ENCODE measurements around the gene SMAD1.

Gene SMAD1

DNA sequence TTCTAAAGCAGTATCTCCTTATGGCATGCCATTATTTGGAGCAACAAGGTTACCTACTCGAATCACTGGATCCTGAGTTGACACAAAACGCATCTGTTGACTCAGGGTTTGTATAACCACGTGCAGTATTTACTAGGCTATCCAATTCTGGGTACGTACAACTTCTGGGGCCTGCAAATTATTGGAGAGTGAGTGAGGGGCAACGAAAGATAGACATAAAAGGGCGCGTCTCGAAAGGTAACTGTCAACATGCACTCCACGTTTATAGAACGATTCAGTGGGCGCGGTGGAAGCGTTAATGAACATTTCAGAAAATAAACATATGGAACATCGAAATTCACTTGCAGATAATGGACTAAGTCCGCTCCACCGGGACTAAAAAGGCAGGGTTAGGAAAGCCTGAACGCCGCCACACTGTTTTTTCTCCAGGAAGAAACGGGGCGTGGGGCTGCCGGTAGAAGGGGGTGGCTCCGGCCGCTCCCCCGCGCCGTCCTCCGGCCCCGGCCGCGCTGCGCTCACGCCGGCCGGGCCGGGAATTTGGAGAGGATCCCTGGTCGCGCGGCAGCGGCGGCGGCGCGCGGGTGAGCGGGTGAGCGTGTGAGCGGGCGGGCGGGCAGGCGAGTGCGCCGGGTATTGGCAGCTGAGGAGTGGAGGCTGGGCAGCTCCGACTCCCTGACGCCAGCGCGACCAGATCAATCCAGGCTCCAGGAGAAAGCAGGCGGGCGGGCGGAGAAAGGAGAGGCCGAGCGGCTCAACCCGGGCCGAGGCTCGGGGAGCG, at the start of gene SMAD1:
SMAD1 (plus strand) TSS at position 690 of the 778 bp plus-strand sequence. CDS start 32,761 bp downstream, outside the sequence.
- DNase-seq (ENCODE audit: low read depth in 3 of 3) = peak in 2 of 3 experiments; percentile 8 to 48

DNA sequence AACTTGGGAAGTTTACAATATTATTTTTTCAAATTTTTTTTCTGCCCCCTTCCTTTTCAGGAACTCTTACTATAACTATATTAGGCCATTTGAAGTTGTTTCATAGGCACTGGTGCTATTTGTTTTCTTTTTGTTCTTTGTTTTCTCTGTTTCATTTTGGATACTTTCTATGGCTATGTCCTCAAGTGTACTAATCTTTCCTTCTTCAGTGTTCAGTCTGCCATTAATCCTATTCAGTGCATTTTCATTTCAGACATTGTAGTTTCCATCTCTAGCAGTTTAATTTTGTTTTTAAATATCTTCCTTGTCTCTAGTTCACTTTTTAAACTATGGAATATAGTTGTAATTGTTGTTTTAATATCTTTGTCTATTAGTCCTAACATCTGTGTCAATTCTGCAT, 48.0 kb upstream of the SMAD1 start:
- DNase-seq (ENCODE audit: low read depth in 3 of 3) = no peak

DNA sequence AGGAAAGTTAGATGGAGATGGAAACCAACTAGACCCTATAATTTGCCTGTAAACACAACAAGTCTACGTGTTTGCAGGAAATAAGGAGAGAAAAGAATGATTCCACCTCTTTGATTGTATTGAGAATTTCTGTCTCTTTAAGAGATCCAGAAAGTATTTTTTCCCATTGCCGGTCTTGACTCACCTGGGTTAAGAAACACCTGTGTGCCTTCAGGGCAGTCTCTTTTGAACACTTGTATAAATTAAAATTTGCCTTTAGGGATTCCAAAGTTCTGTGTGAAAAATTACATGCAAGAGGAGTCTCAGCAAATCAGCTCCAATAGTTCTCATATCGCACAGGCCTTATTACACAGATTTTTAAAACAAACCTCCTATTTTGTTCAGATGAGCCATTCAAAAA, 46.0 kb upstream of the SMAD1 start:
- DNase-seq (ENCODE audit: low read depth in 3 of 3) = no peak

DNA sequence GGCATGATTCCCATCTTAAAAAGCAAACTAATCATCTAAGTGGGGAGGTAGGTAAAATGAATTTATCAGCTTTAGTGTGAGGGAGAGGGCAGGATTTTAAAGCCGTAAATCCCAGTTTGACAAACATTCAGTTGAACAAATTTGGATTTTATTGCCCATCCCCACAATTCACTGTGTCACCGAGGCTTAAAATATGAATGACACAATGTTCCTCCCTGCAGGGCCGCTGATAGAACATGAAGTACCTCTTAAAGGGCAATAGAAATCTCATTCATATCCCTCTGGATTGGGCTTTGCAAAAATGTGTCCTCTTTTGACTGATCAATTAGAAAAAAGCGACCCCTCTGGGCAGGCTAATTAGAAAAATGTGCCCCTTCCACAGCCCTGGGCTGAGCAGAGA, 45.5 kb upstream of the SMAD1 start:
- no peak for DNase-seq (ENCODE audit: low read depth in 3 of 3)

DNA sequence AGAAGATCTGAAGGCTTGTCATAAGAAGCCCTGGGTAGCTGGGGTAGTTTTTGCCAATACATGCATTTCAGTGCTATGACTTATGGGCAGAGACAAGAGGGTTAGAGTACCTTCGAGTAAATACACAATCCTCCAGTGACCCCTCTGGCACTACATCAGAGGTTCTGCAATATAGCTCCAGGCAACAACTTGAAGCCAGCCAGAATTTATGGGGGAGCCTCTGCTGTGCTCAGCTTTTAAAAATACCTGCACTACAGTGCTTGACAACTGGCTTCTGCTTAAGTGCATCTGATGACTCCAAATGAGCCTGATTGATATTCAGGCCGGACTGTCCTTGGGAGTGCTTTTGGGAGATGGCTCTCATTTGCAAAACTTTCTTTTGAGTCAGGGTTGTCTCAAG, 44.9 kb upstream of the SMAD1 start:
- no peak for DNase-seq (ENCODE audit: low read depth in 3 of 3)

DNA sequence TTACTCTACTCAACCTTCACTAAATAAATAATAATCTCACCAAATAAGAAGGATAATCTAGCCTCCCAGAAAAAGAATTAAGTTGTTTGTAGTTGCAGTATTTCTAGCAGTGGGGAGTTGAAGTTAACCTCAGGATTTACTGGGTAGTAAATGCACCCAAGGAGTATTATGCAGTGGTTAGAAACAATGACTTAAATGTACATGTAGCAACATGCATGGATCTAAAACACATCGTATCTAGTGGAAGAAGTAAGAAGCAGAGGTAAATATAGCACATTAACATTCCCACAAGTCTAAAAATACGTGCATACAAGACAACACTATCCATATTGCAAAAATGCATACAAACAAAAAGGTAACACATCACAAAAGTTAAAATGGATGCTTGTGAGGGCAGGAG, 44.2 kb upstream of the SMAD1 start:
- no peak for DNase-seq (ENCODE audit: low read depth in 3 of 3)

DNA sequence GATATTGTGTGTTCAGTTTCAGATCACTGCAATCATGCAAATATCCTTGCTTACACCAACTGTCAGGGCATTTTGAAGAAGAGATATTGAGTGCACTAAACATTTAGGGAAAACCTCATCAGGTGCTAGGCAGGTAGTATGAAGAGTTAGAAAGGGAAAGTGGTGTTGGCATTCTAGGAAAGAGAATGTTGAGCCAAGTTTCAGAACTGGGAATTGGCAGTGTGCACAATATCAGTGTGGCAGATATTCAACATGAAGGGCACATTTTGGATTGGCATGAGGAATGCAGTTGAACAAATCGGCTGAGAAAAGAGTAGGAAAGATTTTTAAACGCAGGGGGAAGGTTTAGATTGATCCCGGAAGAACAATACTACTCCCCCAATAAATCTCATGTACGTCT, 43.4 kb upstream of the SMAD1 start:
- DNase-seq (ENCODE audit: low read depth in 3 of 3) = no peak

DNA sequence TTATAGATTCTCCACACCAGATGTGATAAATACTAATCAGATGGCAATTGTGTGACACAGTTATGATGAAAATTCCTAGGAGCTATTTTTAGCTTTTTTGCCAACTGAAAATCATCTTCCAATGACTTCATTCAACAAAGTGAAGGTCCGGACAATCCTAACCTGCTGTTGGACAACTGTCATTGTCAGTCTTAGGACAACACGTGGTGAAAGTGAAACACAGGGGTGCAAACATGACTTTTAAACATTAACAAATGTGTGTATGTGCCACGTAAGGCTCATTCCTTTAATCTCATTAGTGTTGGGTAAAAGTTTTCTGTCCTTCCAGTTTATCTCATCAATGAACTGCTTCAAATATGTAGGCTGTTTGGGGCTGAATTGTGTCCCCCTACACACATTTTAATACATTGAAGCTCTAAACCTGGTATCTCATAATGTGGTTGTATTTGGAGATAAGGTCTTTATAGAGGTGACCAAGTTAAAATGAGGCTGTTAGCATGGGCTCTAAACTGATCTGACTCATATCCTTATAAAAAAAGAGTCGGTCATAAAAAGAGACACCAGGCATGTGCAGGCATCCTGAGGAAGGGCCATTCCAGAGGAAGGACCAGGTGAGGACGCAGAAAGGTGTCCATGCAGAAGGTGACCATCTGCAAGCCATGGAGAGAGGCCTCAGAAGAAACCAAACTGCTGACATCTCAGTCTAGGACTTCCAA, 41.2 kb upstream of the SMAD1 start:
- DNase-seq (ENCODE audit: low read depth in 3 of 3) = no peak

DNA sequence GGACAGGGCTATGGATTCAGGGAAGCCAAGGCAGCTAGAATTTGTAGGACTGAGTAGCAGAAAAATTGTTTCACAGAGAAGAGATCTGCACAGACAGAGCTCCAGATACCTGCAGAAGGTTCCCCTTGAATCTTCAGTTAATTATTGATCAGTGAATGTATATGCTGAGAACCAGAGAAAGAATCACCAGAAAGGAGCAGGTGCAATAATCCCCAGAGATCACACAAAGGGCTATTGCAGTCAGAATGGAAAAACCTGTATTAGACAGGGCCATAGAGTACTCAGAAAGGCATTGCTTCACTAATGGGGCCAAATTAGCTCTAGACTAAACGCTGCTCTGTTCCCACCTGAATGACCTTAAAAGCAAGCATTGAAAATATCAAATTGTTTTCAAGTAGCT, 35.5 kb upstream of the SMAD1 start:
- no peak for DNase-seq (ENCODE audit: low read depth in 3 of 3)

DNA sequence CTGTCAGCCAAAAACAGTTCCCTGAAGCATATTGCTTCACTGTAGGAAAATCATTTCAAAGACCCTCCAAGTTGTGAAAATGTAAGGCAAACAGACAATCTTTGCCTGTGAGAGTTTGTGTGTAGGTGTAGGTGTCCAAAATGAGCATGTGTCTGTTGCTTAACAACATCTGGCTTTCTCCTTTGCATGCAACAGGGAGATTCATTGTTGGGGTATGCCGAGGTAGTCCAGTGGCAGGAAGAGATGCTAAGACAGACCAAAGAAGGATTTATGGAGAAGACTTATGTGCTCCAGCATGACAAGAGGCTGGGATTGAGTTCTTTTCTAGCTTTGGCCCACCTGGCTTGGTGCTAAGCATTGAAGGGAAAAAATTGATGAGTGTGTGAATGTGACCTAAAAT, 29.8 kb upstream of the SMAD1 start:
- no peak for DNase-seq (ENCODE audit: low read depth in 3 of 3)

DNA sequence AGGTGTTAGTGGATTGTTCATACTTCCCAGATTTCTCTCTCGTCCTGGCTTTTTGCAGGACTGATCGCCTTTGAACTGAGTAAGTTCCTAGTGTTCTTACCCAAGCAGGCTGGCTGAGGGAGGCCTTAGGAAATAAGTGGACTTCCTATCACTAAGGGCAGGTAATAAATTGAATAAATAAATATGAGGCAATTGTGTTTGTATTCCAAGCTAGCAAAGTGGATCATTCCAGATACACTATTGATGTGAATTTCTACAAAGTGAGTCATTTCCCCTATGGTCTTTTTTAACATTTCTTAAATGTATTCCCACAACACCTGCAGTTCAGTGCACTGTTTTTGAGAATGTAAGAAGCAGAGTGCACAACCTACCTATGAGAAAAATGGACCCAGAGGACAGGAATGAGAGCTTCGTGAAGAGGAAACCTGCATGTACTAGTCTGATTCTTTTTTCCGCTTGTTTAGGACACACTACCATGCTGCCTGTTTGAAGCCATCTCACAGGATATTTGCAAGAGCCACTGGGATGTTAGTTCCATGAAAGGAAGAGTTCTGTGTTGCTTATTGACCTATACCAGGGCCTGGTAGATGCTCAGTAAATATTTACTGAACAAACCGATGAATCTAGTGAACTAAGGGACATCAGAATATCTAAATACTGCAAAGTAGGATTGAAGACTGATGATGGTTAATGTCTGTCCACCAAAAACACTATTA, 29.0 kb upstream of the SMAD1 start:
- no peak for DNase-seq (ENCODE audit: low read depth in 3 of 3)

DNA sequence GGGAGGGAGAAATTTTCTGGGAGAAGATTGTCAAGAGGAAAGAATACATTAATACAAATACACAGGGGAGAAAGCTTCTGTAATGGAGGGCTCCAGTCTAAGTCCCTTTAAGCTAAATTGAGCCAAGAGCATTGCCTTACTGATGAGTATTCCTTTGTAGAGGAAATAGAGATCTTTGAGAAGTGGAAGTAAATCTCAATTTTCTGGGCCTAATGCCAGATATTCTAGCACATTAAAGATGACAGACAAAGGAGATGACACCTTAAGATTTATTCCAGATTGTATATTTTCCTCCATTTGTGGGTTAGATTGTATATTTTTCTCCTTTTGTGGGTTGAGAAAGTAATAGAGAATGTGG, 28.5 kb upstream of the SMAD1 start:
- no peak for DNase-seq (ENCODE audit: low read depth in 3 of 3)

DNA sequence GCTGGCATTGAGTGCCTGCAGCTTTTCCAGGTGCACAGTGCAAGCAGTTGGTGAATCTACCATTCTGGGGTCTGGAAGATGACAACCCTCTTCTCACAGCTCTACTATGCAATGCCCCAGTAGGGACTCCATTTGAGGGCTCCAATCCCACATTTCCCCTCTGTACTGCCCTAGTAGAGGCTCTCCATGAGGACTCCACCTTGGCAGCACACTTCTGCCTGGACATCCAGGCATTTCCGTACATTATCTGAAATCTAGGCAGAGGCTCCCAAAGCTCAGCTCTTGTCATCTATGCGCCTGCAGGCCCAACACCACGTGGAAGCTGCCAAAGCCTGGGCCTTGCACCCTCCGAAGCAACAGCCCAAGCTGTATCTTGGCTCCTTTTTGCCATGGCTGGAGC, 8.4 kb upstream of the SMAD1 start:
- DNase-seq (ENCODE audit: low read depth in 3 of 3) = no peak

DNA sequence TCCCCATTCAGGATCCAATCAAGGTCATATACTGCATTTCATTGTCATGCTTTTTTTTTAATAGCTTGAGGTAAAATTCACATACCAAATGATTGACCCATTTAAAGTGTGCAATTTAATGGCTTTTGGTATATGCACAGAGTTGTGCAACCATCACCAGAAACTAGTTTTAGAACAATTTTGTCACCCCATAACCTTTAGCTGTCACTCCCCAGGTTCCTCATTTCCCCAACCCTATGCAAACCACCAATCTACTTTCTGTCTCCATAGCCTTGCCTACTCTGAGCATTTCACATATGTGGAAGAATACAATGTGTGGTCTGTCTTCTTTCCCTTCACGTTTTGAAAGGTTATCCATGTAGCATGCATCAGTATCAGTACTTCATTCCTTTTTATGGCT, 1.4 kb upstream of the SMAD1 start:
- no peak for DNase-seq (ENCODE audit: low read depth in 3 of 3)

DNA sequence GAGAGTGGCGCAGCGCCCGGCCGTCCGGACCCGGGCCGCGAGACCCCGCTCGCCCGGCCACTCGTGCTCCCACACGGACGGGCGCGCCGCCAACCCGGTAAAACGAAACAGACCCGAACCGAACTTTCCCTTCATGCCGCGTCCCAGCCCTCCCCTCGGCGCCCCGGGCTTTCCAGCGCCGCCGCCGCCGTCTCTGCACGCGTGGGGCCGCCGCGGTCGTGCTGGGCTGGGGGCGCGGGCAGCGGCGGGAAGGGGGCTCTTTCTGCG, 222 bp downstream of the SMAD1 start:
- peak in 2 of 3 experiments; percentile 0 to 21 for DNase-seq (ENCODE audit: low read depth in 3 of 3)

DNA sequence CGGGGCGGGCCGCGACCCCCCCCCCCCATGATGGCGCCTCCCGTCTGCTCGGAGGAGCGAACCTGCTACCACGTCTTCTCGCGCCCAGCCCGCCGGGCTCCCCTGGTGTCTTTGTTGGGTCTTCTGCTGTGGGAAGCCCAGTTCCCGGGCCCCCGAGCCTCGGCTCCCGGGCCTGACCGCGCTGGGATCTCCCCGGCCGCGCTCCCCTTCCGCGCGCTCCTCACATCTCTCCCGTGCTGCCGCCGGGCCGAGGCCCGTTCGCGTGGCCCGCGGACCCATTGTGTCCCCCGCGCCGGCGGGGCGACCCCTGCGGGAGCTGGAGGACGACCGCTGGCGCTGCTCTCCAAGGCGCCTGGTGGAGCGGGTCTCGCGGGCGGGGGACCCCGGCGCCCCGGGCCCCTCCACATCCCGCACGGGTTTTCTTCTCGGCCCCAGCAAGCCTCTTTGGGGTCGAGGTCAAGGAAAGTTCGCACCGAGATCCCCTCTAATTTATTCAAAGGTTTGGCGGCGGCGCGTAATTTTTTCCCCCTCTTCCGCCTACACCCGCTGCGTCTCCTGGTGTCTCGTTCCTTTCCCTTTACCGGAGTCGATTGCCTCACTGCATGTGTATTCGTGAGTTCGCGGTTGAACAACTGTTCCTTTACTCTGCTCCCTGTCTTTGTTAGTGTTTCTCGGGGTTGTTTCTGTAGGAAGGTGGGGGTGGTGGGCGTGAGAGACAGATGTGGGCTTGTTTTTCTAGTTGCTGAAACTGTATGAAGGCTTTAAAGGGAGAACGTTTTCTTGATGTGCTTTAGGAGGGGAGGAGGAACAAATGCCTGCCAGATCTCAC, 770 bp downstream of the SMAD1 start:
- DNase-seq (ENCODE audit: low read depth in 3 of 3) = peak; percentile 68 to 81 (median 73)

DNA sequence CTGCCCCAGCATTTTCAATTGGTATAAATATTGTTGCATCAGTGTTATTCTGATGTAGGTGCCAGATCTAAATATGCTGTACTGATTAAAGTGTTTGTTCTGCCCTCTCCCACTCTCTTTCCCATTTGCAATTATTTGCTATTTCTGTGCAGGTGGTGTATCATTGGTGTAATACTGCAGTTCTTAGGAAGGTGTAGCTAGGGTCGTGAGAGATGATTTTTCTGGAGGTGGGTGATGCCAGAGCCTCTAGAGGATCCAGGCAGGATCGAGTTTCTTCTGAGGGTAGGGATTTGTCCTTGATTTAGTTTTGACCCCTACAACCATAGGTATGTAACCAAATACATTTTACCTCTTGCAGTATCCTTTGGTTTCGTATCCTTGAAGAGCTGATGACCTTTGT, 1.9 kb downstream of the SMAD1 start:
- no peak for DNase-seq (ENCODE audit: low read depth in 3 of 3)

DNA sequence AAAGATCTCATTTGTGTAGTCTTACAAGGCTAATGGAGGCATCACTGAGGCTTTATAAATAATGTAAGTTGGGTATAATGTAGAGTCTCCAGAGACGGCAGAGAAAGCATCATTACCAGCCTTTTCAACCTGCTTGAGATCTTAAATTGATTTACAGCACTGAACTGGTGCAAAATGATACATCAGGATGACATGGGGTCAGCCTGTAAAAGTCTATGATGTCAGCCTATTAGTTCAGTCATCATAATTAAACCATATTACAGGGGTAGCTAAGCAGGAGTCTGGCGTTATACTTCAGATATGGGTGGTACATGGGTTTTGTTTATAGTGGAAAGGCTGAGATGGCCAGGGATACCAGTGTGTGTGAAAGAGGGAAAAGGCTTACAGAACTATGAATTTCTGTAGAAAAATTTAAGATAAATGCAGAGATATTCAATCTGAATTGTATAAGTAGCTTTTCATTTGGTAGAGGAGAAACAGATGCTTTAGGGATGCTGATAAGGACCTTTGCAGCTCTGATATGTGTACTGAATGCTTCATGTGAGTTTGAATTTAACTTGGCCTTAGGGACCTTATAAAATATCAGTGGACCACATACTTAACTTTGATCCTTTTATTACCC, 2.7 kb downstream of the SMAD1 start:
- no peak for DNase-seq (ENCODE audit: low read depth in 3 of 3)

DNA sequence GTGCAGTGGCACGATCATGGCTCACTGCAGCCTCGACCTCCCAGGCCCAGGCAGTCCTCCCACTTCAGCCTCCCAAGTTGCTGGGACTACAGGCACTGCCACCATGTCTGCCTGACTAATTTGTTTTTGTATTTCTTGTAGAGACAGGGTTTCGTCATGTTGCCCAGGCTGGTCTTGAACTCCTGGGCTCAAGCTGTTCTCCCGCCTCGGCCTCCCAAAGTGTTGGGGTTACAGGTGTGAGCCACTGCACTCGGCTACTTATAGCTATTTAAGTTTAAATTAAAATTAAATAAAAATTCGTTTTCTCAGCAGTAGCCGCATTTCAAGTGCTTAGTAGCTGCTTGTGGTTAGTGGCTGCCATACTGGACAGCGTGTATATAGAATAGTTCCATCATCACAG, 3.5 kb downstream of the SMAD1 start:
- no peak for DNase-seq (ENCODE audit: low read depth in 3 of 3)

DNA sequence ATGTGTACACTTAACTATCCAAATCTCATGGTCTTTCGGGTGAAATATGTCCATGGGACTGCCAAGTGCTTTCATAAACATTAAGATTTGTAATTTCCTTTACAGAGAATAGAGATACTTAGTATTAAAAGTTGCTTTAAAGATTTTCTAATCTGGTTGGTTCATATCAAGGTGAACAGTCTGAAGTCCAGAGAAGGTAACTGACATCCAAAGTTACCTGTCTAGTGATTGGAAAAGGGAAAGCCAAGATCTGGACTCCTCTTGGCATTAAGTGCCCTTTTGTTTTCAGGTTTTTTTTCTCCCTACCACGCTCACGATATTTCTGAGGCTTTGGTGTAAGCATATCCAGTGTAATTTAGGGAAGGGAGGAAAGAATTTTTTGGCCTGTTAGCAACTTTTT, 5.0 kb downstream of the SMAD1 start:
- DNase-seq (ENCODE audit: low read depth in 3 of 3) = no peak

DNA sequence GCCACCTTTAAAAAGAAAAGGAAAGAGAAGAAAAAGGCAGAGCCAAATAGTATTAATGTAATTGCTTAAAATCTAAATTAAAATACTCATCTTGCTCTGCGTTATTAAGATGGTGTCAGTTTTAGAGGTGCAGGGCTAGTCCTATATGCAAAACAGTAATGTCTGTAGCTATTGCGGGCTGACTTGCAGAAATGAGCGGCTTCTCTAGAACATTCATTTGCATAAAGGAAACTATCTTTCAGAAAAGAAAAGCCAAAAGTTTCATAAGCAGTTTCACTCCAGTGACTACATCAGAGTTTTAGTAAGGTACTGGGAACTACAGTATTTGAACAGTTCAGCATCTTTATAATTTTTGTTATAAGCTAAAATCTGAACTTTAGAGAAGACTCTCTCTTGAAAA, 6.0 kb downstream of the SMAD1 start:
- no peak for DNase-seq (ENCODE audit: low read depth in 3 of 3)

DNA sequence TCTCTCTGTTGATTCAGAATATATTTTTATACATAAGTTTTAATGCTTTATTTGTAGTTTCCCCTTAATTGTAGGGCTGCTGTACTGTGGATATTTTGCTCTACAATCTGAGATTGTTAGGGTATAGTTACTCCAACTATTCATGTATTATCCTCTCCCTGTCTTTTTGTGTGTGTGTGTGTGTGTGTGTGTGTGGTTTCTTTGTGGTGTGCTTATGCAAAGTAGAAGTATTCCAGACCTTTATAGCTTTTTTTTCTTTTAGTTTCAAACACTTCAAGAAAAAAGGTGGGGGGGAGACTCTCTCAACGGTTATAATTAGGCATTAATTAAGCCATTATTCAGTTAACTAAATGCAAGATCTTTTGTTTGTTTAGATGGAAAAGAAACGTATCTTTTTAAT, 6.7 kb downstream of the SMAD1 start:
- no peak for DNase-seq (ENCODE audit: low read depth in 3 of 3)

All from stimulated activated CD4-positive, alpha-beta T cell treated with anti-CD3 and anti-CD28 coated beads, TNF-alpha, amount 100 ng/mL, for 24 hours (primary cell).